H1 (cell line): Measurements from ENCODE around the gene WWP2. TPM values are rescaled to one million over a fixed set of nuclear protein-coding genes. Genes with fewer than 3 reads are reported as not detected.

Source experiments
- HDAC6 ChIP-seq: IDR thresholded peaks from one replicate; pipeline ENCODE4 v1.7.1; 2012; ENCODE audit warnings: low read depth, mild to moderate bottlenecking, inconsistent platforms, low read length, moderate library complexity
- PHF8 ChIP-seq: fragments of 200-600 bp; sonication (generic); conservative IDR thresholded peaks from 2 replicates; pipeline ENCODE4 v1.7.1; 2012; ENCODE audit warnings: low read depth, mild to moderate bottlenecking, inconsistent platforms, low read length, moderate library complexity
- polyA plus RNA-seq, 7 experiments: library from polyadenylated mRNA; depleted of rRNA in 3 of 7; stranded (reverse) in 5 of 7; unstranded in 2 of 7; fragments of >200 nt in 5 of 7; fragments of 200-250 nt in 2 of 7; gene quantifications; 1 replicate in 5 of 7; 2 replicates in 1 of 7; 4 replicates in 1 of 7; pipeline versions ENCODE4 v1.2.1 to v1.2.3, GENCODE V29; 2011 to 2013; ENCODE audit warnings: missing spikeins in 2 of 7, mixed read lengths in 2 of 7
- total RNA-seq: library from RNA; stranded (reverse); fragmentation: NEBNext Ultra II Directional; extraction: Animal tissue kit (Norgen Biotek cat#: 25700); gene quantifications from 2 replicates; pipeline ENCODE4 v1.2.1, GENCODE V29; 2021
- TF ChIP-seq, protein P1 (sequence below): fragments of 300-600 bp; sonication (generic); IDR thresholded peaks from 2 replicates; pipeline ENCODE4 v1.7.1; 2012; ENCODE audit warnings: low read length, moderate library complexity, mild to moderate bottlenecking, inconsistent platforms; ENCODE audit not compliant: insufficient replicate concordance

Gene WWP2
- total and polyA plus RNA-seq, 2 of the 8 experiments (the other 6 are each of a cell fraction or from before 2014, with no cell fraction given), result 14.1 to 42.2 TPM

- TF ChIP-seq HDAC6 (no peak), PHF8 (no peak)
- TF ChIP-seq, protein P1, sequence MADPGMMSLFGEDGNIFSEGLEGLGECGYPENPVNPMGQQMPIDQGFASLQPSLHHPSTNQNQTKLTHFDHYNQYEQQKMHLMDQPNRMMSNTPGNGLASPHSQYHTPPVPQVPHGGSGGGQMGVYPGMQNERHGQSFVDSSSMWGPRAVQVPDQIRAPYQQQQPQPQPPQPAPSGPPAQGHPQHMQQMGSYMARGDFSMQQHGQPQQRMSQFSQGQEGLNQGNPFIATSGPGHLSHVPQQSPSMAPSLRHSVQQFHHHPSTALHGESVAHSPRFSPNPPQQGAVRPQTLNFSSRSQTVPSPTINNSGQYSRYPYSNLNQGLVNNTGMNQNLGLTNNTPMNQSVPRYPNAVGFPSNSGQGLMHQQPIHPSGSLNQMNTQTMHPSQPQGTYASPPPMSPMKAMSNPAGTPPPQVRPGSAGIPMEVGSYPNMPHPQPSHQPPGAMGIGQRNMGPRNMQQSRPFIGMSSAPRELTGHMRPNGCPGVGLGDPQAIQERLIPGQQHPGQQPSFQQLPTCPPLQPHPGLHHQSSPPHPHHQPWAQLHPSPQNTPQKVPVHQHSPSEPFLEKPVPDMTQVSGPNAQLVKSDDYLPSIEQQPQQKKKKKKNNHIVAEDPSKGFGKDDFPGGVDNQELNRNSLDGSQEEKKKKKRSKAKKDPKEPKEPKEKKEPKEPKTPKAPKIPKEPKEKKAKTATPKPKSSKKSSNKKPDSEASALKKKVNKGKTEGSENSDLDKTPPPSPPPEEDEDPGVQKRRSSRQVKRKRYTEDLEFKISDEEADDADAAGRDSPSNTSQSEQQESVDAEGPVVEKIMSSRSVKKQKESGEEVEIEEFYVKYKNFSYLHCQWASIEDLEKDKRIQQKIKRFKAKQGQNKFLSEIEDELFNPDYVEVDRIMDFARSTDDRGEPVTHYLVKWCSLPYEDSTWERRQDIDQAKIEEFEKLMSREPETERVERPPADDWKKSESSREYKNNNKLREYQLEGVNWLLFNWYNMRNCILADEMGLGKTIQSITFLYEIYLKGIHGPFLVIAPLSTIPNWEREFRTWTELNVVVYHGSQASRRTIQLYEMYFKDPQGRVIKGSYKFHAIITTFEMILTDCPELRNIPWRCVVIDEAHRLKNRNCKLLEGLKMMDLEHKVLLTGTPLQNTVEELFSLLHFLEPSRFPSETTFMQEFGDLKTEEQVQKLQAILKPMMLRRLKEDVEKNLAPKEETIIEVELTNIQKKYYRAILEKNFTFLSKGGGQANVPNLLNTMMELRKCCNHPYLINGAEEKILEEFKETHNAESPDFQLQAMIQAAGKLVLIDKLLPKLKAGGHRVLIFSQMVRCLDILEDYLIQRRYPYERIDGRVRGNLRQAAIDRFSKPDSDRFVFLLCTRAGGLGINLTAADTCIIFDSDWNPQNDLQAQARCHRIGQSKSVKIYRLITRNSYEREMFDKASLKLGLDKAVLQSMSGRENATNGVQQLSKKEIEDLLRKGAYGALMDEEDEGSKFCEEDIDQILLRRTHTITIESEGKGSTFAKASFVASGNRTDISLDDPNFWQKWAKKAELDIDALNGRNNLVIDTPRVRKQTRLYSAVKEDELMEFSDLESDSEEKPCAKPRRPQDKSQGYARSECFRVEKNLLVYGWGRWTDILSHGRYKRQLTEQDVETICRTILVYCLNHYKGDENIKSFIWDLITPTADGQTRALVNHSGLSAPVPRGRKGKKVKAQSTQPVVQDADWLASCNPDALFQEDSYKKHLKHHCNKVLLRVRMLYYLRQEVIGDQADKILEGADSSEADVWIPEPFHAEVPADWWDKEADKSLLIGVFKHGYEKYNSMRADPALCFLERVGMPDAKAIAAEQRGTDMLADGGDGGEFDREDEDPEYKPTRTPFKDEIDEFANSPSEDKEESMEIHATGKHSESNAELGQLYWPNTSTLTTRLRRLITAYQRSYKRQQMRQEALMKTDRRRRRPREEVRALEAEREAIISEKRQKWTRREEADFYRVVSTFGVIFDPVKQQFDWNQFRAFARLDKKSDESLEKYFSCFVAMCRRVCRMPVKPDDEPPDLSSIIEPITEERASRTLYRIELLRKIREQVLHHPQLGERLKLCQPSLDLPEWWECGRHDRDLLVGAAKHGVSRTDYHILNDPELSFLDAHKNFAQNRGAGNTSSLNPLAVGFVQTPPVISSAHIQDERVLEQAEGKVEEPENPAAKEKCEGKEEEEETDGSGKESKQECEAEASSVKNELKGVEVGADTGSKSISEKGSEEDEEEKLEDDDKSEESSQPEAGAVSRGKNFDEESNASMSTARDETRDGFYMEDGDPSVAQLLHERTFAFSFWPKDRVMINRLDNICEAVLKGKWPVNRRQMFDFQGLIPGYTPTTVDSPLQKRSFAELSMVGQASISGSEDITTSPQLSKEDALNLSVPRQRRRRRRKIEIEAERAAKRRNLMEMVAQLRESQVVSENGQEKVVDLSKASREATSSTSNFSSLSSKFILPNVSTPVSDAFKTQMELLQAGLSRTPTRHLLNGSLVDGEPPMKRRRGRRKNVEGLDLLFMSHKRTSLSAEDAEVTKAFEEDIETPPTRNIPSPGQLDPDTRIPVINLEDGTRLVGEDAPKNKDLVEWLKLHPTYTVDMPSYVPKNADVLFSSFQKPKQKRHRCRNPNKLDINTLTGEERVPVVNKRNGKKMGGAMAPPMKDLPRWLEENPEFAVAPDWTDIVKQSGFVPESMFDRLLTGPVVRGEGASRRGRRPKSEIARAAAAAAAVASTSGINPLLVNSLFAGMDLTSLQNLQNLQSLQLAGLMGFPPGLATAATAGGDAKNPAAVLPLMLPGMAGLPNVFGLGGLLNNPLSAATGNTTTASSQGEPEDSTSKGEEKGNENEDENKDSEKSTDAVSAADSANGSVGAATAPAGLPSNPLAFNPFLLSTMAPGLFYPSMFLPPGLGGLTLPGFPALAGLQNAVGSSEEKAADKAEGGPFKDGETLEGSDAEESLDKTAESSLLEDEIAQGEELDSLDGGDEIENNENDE, result no peak
Observed at GRCh38 chr16:69936751-69937211, 174.6 kb downstream of the WWP2 start (continued).
